Hematopoietic multipotent progenitor cell treated with erythropoietin and hydrocortisone succinate and interleukin-3 and kit ligand, for 17 days (in vitro differentiated cells): ENCODE results near the gene C1orf56.
"Not testable (repeated sequence)": the region's sequence is repeated elsewhere in the genome, so short reads cannot be mapped to it uniquely, and the experiment has no call there.

ENCODE experiments used
- DNase-seq: peaks from one replicate; pipeline ENCODE4 v3.0.0-alpha.2; 2015; ENCODE audit warnings: low spot score

C1orf56 gene

DNA sequence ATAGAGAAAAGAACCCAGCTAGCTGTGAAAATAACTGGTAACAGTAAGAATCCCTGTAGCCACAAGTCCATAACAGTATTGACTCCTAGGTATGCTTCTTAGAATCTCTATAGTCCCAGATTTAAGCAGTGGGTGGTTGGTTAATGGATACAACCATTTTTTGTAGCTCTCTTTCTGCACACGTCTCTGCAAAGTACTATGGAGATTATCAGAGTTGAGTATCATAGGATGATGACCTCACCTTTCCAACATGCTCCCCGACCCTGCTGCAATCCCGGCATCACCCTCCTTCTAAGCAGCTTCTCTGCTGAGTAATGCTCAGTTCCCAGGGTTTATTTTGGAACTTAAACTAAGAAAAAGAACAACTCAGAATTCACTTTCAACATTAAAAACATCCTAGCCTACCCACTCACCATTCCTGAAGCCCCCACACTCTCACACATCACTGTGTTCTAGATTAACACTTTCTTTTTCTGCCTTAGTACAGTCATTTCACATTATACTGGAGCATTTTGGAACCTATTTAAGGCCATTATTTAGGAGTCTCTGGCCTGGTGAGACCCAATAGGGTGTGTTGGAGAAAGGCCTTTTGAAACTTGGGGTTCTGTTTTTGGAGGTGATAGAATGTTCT is 15.3 kb downstream of the C1orf56 start:
- peak; percentile 3 for DNase-seq

DNA sequence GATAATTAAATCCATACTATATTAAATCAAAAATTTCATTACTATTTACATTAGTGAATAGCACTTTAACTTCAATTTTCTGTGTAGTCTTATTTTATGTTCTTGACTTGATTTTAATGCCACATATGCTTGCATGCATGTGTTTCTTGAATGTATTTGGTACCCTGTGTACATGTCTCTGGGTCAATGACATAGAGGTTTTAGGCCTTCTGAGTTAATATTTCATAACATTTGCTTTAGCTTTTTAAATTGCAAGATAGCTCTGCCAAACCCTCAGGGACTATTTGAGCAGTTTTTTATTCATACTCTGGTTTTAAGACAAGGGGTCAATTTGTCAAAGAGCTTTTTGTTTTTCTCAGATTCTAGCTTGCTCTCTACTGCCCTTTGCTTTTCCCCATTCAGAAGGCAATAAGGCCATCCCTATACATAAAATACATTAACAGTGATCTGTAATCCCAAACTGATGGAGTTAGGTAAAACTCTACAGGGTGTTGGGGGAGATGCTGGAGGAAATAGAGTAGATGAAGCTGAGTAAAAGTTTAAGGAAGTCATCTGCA is 17.6 kb downstream of the C1orf56 start:
- peak; percentile 3 for DNase-seq

DNA sequence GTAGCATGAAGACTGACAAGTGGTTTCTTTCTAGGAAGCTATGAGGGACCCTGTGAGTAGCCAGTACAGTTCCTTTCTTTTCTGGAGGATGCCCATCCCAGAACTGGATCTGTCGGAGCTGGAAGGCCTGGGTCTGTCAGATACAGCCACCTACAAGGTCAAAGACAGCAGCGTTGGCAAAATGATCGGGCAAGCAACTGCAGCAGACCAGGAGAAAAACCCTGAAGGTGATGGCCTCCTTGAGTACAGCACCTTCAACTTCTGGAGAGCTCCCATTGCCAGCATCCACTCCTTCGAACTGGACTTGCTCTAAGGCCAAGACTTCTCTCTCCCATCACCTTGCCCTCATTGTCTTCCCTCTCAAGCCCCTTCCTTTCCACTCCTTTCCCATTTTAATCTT is 19.6 kb downstream of the C1orf56 start:
- no peak for DNase-seq

- no peak for DNase-seq
These were observed 21.5 kb downstream of the C1orf56 start for GRCh38 chr1:151069103-151069486.

- DNase-seq: peak; percentile 91
These were observed 23.1 kb downstream of the C1orf56 start, which contains the start of gene GABPB2 for GRCh38 chr1:151070474-151071276. GABPB2 (plus strand) TSS chr1:151070761; CDS start chr1:151088190, 17,429 bp downstream.

- no peak for DNase-seq
These were observed 24.7 kb downstream of the C1orf56 start for GRCh38 chr1:151072224-151072623.

DNA sequence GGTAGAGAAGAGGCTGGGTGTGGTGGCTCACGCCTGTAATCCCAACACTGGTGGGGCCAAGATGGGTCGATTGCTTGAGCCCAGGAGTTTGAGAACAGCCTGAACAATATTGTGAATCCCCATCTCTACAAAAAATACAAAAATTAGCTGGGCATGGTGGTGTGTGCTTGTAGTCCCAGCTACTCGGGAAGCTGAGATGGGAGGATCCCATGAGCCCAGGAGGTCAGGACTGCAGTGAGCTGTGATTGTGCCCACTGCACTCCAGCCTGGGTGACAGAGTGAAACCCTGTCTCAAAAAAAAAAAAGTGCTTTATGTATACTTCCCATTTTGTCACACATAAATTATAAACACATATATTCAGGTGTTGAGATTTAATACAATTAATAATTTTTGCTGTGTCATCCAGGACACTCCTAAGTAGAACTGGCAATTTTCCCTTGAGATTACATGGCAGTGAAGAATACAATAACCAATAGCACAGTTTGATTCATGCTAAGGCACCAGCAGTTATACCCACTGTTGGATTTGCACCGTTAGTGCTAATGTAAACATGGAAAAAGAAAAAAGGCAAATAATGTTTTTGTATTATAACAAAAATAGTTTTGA is 38.5 kb downstream of the C1orf56 start:
- DNase-seq: no peak

DNA sequence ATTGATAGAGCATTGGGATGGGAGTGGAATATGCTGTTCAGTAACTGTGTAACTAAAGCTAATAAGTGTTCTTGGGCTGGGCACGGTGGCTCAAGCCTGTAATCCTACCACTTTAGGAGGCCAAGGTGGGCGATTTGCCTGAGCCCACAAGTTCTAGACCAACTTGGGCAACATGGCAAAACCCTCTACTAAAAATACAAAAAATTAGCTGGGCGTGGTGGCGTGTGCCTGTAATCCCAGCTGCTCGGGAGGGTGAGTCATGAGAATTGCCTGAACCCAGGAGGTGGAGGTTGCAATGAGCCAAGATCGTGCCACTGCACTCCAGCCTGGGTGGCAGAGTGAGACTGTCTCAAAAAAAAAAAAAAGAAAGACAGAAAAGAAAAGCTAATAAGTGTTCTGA is 49.9 kb downstream of the C1orf56 start:
- not testable (repeated sequence) for DNase-seq

- no peak for DNase-seq
These were observed 50.6 kb downstream of the C1orf56 start for GRCh38 chr1:151098126-151098525.
